Hematopoietic multipotent progenitor cell treated with erythropoietin and hydrocortisone succinate and interleukin-3 and kit ligand, for 4 days (in vitro differentiated cells): Measurements from ENCODE around the gene KCNK10.

Experiments
- DNase-seq: peaks from one replicate; pipeline ENCODE4 v3.0.0-alpha.2; 2015

Gene KCNK10

DNA sequence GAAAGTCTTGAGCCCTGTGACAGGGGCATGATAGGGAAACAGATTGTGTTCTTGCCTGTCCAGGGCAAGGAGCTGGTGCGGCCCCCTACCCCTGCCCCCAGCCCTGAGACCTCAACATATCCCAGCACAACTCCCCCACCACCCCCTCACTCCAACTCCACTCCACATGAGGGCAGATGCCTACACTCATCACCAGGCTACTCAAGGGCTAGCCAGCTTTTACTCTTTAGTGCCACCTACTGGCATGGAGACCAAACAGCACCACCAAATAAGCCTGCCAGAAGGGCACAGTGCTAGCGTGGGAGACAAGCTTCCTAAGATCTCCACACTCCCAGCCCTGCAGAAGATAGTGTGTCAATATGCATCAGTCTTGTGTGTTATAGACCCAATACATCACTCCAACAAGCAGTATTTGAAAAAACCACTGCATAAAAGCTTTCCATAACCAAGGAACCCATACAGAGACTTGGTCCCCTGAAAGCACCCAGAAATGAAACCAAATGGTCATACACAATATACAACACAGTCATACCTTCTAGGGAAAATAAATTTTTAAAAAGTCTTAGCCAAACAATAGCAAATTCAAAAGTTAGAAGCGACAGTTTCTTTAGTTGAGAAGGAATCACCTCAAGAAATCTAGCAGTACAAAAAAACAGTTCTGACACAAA is 154.4 kb downstream of the KCNK10 start:
- DNase-seq, result peak; percentile 81

DNA sequence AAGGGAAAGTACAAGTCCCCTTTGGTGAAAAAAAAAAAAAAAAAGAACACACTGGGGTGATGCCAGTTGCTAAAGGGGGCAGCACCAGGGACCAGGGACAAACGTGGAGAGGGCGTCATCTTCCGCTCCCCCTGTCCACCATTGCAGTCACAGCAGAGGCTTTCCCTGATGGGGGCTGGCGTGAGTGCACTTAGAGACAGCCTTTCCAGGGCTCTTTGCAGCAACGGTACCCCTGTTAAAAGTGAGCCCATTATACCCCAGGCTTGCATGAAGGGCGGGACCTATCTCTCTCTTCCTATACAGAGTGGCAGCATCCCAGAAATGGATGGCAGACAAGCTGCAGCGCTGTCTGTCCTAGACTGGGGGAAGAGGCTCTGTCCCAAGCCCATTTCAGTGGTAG is 155.0 kb downstream of the KCNK10 start:
- no peak for DNase-seq

DNA sequence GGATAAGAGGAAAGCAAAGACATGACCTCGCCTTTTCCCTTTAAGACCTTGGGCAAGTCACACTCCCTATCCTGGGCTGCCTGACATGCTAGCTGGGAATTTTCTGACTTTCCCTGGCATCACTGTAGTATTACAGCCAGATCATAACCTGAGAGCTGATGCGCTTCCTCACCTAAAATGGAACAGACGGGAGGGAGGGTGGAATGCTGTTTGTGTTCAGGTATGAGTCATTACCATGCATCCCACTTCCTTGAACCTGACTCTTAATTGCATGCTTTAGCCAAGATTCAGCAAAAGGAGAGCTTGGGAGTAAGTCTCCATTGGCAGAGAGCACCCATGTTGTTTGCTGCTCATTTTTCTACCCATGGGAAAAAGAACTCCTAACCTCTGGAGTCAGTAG is 156.5 kb downstream of the KCNK10 start:
- DNase-seq, result no peak

DNA sequence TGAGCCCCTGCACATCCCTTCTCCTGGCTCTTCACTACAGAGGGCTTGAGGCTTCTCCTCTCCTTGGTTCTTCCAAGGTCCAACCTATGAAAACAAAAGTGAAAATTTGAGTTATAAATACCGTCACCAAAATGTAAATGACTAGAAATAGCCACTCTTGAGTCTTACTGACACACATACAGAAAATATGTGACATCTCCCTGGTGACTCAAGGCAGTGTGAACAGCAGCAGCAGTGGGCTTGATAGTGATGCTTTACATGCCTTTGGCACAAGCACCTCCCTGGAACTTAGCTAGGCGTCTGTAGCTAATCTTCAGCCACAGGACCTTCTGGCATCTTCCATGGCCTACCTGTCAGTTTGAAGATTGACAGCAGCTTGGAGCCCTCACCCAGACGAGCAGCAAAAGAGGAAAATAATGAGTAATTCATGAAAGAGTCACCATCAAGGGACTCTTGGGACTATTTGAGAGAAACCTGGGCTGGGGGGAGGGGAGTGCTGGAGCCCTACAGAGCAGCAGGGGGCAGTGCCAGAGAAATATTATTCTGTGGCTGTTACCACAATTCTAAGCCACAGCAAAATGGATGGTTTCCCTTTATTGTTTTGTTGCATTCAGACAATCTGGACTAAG is 158.0 kb downstream of the KCNK10 start:
- DNase-seq, result peak; percentile 17

DNA sequence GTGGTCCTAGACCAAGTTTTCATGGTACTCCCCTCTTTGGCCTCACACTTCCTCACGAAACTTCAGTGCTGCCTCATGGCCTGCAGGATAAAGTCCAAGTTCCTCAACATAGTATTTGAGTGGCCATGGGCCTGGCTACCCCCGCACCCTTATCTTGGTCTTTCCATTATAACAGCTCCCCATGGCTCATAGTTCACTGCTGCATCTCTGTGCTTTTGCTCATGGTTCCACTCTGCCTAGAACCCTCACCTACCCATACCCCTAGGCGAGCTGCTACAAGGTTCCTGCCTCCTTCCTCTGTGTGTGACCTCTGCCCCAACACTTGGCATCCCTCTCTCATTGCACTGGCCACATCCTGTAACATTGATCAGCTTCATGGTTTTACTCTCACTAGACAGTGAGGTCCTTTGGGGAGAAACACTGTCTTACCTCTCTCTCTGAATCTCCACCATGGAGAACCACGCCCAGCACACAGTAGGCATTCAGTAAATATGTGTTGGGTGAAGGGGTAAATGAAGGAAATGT is 159.3 kb downstream of the KCNK10 start:
- DNase-seq, result no peak

DNA sequence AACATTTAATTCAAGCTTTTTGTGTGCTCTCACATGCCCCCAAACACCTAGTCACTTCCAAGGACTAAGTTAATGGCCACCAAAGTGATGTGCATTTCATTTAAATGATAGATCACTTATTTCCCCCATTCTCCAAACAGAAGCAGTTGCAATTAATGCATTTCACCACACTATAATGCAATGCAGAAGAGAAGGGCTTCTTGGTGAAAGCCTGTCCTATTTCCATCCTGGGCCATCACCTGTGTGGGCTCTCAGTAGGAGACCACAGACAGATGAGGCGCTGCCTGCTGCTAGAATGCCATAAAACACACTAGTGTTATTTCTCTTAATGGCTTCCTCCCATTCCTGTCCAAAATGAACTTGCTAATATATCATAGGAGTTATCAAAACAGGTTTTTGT is 166.9 kb downstream of the KCNK10 start:
- DNase-seq, result no peak

DNA sequence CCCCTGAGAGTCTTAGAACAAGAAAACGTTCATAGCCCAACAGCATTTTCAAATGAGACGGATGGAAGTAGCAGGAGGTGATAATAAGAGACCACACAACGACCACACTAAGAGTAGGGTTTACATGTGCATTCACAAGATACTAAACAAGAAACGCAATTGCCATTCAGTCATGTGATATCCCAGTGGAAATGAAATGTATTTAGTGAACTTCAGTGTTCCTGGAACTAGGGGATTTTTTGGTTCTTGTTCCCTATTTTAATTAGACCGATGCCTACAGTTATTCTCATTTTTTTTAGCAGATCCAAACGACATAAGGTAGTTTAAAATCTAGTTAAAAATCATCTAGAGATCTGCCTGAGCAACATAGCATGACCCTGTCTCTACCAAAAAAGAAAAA is 168.1 kb downstream of the KCNK10 start:
- no peak for DNase-seq

DNA sequence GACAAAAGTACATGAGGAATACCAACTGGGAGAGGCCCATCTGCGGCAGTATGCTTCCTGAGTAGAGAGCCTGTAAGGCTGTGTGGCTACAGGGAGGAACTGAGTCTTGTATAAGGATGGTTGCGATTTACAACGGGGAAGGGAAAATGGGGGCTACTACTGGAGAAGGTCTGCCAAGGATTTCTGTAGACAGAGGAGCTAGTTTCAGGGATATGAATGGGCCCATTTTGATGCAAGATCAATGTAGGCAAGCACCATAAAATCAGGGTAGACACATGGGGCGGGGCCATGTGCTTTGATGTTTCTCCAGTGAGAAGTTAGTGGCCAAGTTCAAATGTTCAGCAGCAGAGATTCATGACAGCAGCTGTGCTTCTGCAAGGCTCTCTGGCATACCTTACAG is 168.7 kb downstream of the KCNK10 start:
- DNase-seq, result no peak

DNA sequence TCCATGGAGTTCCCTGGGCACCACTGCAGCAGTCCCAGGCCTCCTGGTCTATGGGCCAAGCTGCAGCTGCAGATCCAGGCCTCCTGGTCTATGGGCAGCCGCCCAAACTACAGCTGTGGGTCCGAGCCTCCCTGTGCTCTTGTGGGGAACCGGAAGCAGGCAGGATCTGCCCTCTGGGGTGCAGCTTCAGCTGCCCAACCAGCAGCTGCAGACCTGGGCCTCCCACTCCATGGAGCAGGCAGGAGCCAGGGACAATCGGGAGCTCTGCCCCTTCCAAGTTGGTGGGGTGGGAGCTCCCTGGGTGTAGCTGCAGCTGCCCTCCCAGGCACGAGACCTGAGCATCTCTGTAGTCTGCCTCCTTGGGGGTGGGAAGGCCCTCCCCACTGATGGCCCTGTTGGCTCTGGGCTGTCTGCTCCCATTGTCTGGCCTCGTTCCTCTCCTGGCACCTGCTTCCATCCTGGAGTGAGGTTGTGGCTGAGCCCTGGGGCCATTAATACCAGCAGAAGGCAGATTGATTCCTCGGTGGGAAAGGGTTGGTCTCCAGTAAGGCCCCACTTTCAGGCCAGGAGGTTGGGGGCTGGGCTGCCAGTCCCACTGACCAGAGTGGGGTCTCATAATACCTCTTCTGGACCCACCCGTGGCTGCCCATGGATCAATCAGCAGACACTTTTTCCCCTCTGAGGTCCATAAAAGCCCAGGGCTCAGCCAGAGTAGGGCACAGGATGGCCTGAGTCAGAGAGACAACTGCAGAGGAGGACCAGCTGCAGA is 176.0 kb downstream of the KCNK10 start:
- no peak for DNase-seq

DNA sequence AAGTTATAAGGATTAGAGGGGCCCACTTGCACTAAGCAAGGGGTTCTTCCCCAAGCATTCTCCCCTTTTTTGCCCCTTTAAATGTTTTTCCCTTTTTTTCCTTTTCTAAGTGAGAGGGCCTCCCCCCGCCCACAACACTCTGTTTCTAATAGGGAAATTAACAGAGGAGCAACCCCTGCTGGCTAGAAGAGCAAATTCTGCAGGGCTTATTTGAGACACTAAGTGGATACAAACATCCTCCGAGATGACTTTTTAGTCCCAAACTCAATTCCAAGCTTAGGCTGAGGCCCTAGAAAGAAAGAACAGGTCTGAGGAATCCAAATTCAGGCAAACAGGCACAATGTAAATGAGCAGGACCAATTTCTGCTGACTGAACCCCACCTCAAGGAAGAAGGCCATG is 179.3 kb downstream of the KCNK10 start:
- DNase-seq, result peak; percentile 5

DNA sequence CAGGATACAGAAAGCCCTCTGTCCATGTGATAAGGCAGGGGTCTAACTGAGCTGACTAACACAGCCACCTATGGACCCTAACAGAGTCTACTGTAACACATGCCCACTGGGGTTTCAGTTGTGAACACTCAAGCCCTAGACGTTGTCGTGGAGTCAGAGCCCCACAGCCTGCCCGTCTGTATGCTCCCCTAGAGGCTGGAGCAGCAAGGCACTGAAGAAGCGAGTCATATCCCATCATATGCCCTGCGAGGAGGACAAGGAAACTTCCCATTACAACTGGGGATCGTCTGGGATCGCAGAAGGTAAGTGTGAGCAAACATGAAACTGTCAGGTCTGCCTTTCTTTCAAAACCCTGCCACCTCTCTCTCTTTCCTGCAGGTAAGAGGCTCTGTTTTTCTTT is 180.1 kb downstream of the KCNK10 start:
- DNase-seq, result no peak

DNA sequence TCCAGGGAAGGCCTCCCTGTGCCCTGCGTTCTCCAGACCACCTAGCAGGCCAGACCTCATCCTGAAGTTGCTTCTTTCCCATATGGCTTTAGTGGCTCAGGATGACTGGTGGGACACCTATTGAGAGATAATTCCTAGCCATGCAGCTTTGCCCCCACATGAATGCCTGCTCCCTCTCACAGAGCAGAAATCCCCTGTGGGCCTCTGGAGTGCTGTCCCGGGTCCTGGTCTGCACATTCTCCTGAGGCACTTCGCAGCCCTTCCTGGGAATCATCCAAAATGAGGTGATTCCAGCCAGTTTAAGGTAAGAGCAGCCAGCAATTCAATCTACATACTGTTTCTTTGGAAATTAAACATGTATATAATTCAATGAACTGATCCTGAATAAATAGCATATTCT is 182.2 kb downstream of the KCNK10 start:
- DNase-seq, result no peak

DNA sequence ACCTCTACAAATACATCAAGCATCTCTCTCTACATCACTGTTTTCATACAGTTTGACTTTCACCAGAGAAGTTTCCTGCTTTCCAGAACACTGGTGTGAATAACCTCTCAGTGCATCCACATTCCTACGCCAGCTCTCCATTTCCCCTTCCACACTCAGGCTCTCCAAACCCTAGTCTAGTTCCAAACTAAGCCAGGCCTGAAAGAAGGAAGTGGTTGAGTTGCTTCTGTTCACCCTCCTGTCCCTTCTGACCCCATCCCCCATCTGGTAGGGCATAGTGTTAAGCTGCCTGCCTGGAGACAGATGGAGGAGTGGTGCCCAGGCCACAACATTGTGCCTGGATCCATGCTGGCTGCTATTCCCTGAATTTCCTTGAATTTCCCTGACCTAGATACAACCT is 185.7 kb downstream of the KCNK10 start:
- peak; percentile 24 for DNase-seq
